AG09309 (cell line): Measurements from ENCODE around the gene PAX3.

Source experiments
- DNase-seq: peaks from one replicate; pipeline ENCODE4 v3.0.0-alpha.2; 2010; ENCODE audit warnings: low read depth
- H3K4me3 ChIP-seq: 2 replicates; pipeline ENCODE4 v1.5.1; 2011; ENCODE audit warnings: mild to moderate bottlenecking, low read depth, low read length, moderate library complexity; ENCODE audit not compliant: control insufficient read depth
- TF ChIP-seq, protein P1 (sequence below): IDR thresholded peaks from 2 replicates; pipeline ENCODE4 v1.5.1; 2011; ENCODE audit warnings: mild to moderate bottlenecking, low read depth, low read length, inconsistent platforms; ENCODE audit not compliant: insufficient read depth, control insufficient read depth; ENCODE audit errors: missing control alignments

PAX3 gene

DNA sequence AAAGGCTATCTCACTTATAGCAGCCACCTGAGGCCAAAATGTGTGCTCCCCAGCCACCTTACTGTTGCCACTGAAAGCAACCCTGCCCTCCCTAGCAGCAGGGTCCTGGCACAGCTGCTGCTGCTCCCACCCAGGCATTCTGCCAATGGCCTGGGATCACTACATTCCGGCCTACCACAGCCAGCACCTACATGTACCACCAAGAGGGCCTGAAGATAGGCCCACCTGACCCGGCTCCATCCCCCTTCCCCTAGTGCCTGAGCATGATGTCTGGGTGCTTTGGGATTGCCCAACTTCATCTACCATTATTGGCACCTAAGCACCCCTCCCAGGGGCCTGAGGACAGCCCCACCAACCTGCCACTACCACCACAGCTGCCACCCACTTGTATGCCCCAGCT lies 34.6 kb upstream of the PAX3 start:
- TF ChIP-seq, protein P1, sequence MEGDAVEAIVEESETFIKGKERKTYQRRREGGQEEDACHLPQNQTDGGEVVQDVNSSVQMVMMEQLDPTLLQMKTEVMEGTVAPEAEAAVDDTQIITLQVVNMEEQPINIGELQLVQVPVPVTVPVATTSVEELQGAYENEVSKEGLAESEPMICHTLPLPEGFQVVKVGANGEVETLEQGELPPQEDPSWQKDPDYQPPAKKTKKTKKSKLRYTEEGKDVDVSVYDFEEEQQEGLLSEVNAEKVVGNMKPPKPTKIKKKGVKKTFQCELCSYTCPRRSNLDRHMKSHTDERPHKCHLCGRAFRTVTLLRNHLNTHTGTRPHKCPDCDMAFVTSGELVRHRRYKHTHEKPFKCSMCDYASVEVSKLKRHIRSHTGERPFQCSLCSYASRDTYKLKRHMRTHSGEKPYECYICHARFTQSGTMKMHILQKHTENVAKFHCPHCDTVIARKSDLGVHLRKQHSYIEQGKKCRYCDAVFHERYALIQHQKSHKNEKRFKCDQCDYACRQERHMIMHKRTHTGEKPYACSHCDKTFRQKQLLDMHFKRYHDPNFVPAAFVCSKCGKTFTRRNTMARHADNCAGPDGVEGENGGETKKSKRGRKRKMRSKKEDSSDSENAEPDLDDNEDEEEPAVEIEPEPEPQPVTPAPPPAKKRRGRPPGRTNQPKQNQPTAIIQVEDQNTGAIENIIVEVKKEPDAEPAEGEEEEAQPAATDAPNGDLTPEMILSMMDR, result no peak
- no peak overlapping the region for H3K4me3 ChIP-seq
- DNase-seq, result no peak

DNA sequence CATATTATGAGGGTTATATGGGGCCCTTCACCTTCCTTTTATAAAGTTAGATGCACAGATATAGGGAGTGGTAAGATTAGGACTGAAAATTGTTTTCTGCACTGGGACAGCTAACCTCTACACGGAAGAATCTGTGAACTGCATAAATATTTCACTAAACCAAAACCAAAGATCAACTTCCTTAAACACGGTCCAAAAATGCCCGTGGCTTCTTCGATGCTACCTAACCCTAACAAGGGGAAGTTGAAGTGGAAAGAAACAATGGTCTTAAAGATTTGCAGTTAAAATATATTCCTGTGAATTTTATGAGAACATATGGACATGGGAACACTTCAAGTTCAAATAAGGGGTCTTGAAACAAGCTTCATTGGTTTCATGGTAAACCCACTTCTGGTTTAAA lies 33.3 kb upstream of the PAX3 start:
- TF ChIP-seq, protein P1, result no peak
- H3K4me3 ChIP-seq, result no peak overlapping the region
- no peak for DNase-seq

DNA sequence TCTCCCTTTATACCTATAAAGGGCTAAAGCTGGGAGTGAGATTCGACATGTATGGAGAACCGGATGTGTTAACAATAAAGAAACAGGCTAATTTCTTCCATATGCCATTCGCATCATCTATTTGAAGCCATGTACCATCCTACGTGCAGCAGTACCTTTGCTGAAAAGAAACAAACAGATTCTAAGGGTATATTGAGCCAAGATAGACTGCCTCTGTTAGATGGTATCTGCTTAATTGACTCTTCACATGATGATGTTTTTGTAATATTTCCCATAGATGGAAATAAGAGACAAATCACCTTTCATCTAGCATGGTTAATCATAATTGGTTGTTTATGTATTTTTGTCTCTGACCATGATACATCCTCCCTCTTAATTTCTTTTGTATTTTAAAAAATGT lies 32.1 kb upstream of the PAX3 start:
- no peak for DNase-seq
- no peak overlapping the region for H3K4me3 ChIP-seq
- TF ChIP-seq, protein P1, result no peak

GRCh38 chr2:222322236-222322635 lies 23.4 kb upstream of the PAX3 start:
- H3K4me3 ChIP-seq, result no peak overlapping the region
- TF ChIP-seq, protein P1, result no peak
- DNase-seq, result no peak

- no peak for DNase-seq
- TF ChIP-seq, protein P1, result no peak
- H3K4me3 ChIP-seq, result peak overlapping the region; percentile 26
Observed at GRCh38 chr2:222320436-222321395, 21.9 kb upstream of the PAX3 start.

- TF ChIP-seq, protein P1, result no peak
- peak overlapping the region; percentile 26 for H3K4me3 ChIP-seq
- no peak for DNase-seq
Observed at GRCh38 chr2:222319586-222320435, 21.0 kb upstream of the PAX3 start.
